ENCODE measurements around the gene XRRA1.
"Not testable (repeated sequence)": the region's sequence is repeated elsewhere in the genome, so short reads cannot be mapped to it uniquely, and the experiment has no call there.

The XRRA1 gene

DNA sequence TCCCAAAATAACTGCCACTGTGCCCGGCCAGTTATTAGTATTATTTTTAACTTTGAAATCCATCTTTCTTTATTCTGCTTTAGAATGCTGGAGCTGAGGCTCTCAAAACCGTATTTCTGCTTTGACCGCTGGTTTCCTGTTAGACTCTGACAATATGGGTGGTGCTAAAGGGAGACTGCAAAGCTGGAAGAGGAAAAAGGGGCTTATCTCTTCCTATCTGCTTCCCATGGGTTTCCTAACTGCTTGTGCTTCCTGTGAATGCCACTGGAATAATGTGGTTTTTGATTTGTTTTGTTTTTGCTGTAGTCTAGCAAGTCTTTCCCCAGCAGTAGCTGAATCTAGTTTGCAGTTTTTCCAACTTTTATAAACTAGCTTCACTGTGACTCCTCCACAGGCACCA is 43.6 kb downstream of the XRRA1 start:
- DNase-seq (ENCODE audit: low read depth in 3 of 3, low spot score in 1 of 3), result no peak

DNA sequence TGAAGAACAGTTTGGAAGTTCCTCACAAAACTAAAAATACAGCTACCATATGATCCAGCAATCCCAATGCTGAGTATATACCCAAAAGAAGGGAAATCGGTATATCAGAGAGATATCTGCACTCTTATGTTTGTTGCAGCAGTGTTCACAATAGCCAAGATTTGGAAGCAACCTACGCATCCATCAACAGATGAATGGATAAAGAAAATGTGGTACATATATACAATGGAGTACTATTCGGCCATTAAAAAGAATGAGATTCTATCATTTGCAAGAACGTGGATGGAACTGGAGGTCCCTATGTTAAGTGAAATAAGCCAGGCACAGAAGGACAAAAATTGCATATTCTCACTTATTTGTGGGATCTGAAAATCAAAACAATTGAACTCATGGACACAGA is 46.5 kb downstream of the XRRA1 start:
- DNase-seq (ENCODE audit: low read depth in 3 of 3, low spot score in 1 of 3), result no peak

DNA sequence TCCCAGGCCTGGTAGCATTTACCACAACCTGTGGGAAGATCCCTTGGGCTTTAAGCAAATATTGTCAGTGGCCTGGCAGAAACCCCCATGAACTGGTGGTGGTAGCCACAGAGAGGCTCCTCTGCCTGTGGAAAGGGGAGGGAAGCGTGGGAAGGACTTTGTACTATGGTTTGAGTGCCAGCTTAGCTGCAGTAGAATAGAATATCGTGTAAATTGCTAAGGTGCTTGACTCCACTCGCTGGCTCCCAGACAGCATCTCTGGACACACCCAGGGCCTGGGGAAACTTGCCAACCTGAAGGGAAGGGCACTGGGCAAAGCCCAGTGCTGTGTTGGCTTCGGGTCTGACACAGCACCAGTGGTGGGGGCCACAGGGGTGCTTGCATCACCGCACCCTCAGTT is 52.6 kb downstream of the XRRA1 start:
- no peak for DNase-seq (ENCODE audit: low read depth in 3 of 3, low spot score in 1 of 3)

GRCh38 chr11:74895340-74896116 is 53.4 kb downstream of the XRRA1 start:
- no peak for DNase-seq (ENCODE audit: low read depth in 3 of 3, low spot score in 1 of 3)

GRCh38 chr11:74893015-74893414 is 55.9 kb downstream of the XRRA1 start:
- DNase-seq (ENCODE audit: low read depth in 3 of 3, low spot score in 1 of 3), result not testable (repeated sequence)

DNA sequence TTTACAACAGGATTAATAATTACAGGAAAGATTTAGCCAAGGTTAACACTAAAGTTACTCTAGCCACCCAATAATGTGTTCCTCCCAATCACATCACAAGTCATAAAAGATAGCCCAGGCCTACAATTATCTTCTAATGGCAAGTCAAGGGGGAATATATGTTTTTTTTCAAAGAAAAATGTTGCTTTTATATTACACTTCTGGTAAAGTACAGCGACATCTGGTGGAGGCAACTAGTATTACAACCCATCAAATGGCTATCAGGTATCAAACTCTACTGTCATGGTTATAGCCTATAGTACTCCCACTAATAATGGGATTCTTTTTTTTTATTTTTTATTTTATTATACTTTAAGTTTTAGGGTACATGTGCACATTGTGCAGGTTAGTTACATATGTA is 71.8 kb downstream of the XRRA1 start:
- DNase-seq (ENCODE audit: low read depth in 3 of 3, low spot score in 1 of 3), result no peak

DNA sequence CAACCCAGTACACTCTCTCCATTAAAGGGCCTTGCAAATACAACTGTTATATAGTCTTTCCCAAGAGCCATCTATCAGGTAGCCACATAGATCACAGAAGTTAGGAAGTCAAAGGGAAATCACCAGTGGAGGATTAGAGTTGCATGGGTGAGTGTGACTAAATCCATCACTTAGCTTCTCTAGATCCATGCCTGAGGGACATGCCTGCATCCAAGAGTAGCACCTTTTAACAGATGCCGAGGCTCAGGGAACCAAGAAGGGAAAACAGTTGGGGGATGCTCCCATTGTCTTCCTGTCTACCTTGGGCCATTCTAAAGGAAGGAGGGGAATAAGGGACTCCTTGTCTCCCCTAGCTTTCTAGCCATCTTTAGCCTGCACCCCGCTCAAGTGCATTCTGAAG is 77.9 kb downstream of the XRRA1 start:
- DNase-seq (ENCODE audit: low read depth in 3 of 3, low spot score in 1 of 3), result no peak

GRCh38 chr11:74870485-74870884 is 78.4 kb downstream of the XRRA1 start:
- no peak for DNase-seq (ENCODE audit: low read depth in 3 of 3, low spot score in 1 of 3)

DNA sequence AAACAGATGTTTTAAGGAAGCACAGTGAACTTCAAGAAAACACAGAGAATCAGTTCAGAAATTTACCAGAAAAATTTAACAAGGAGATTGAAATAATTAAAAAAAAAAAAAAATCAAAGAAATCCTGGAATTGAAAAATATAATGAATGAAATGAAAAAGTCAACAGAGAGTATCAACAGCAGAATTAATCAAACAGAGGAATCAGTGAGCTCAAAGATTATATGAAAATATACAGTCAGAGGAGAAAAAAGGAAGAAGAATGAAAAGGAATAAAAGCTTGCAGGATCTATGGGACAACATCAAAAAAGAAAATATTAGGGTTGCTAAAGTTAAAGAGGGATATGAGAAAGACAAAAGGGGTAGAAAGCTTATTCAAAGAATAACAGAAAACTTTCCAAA is 82.3 kb downstream of the XRRA1 start:
- DNase-seq (ENCODE audit: low read depth in 3 of 3, low spot score in 1 of 3), result no peak

- no peak for DNase-seq (ENCODE audit: low read depth in 3 of 3, low spot score in 1 of 3)
Measured at GRCh38 chr11:74863410-74863809, 85.5 kb downstream of the XRRA1 start.

DNA sequence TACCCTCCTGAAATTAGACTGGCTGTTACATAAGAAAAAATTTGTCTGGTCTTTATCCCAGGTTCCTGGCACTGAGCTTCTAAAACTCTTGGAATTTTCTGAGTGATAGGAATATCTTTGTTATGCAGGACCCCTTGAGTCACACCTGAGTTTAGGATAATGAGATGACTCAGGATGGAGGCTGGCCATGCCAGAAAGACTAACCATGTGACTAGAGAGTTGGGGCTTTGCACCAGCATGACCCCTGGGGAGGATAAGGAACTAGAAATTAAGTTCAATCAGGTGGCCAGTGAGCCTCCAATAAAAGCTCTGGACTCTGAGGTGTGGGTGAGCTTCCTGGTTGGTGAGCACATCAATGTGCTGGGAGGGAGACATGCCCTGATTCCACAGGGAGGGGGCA is 88.1 kb downstream of the XRRA1 start:
- no peak for DNase-seq (ENCODE audit: low read depth in 3 of 3, low spot score in 1 of 3)

DNA sequence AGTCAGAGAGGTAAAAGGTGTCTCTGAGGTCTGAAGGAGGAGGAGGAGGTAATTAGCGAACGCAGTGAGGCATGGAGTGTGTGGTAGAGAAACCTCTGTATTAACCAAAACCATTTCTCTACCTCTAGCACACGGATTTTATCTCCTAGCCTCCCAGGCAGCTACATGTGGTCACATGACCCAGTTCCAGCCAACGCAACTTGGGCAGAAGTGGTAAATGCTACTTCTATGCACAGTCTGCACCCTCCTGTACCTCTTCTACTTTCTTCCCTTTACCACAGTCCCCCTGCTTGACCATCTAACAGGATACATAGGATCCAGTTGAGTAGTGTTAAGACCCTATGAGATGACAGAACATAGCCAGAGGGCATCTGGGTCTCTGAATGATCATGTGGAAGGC is 95.7 kb downstream of the XRRA1 start:
- DNase-seq (ENCODE audit: low read depth in 3 of 3, low spot score in 1 of 3), result no peak

DNA sequence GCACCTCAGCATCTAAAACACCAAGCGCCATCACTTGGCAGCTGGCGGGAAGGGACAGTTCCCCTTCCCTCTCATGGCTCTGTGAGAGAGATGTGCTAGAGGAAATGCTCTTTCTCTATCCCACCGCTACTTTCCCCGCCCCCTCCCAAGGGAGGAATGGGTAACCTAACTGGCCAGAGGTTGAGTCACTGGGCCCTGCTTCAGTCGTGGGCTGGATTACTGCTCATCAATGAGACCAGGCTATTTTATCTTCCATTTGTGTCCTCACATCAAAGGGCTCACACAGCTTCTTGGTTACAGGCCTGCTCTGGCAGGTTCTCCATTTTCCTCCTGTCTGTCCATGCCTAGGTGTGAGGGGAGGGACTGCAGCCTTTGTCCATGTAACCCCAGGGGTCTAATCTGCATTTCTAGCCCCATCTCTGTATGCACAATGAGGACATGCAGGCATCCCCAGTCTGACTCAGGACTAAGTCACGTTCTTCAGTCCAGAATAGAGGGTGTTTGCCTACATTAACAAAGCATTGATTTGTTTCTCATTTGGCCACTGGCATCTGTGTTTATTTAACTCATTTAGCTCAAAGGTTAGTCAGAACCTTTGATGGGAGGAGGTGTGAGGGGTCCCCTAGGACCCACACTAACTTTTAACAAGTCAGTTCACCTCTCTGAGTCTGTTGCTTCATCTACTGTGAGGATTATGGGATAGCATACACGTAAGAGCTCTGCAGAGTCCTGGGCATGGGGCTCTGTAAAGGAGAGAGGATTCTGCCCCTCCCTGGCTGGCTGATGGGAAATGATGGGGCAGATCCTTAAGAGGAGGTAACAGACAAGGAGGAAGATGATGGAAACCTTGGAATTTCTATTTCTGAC is 99.1 kb downstream of the XRRA1 start:
- no peak for DNase-seq (ENCODE audit: low read depth in 3 of 3, low spot score in 1 of 3)

DNA sequence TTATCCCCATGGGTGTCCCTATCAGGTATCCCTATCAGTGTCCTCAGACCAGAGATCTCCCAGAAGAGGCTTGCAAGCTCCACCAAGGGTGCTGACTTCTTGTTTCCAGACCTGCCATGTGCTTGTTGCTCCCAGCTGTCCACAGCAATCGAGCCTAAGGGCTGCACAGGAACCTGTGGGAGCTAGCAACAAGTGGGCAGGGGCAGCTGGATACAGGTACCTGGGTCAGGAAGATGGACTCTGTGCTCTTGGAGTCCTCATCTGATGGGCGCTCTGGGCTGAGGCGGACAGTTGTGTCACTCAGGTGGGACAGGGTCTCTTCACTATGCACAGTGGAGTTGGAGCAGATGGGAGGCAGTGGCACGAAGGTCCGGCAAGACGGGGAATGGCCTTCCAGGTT is 101.0 kb downstream of the XRRA1 start:
- no peak for DNase-seq (ENCODE audit: low read depth in 3 of 3, low spot score in 1 of 3)

GRCh38 chr11:74847395-74847794 is 101.5 kb downstream of the XRRA1 start:
- DNase-seq (ENCODE audit: low read depth in 3 of 3, low spot score in 1 of 3), result no peak

DNA sequence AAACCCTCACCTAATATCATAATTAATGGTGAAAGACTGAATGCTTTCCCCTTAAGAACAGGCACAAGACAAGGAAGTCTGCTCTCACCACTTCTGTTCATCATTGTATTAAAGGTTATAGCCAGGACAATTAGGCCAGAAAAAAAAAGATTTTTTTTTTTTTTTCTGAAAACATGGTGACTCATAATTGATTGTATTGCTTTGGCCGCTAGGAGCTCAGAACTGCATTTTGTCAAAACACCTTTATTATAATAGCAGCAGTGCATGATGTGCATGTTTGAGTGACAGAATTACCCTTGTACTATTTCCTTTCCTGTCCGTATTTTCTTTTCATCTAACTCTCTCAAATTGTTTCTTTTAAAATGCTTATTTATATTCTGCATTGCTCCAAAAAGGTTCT is 102.1 kb downstream of the XRRA1 start:
- DNase-seq (ENCODE audit: low read depth in 3 of 3, low spot score in 1 of 3), result no peak

DNA sequence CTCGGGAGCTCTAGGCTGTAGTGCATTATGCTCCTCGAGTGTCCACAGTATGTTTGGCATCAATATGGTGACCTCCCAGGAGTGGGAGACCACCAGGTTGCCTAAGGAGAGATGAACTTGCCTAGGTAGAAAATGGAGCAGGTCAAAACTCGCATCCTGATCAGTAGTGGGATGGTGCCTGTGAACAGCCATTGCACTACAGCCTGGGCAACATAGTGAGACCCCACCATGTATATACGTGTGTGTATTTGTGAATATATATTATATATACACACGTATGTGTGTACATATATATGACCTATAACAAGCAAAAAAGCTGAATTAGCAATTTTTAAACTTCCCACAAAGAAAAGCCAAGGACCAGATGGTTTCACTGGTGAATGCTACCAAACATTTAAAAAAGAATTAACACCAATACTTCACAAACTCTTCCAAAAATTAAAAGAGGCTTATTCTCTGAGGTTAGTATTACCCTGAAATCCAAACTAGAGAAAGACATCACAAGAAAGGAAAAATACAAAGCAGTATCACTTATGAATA is 102.8 kb downstream of the XRRA1 start:
- no peak for DNase-seq (ENCODE audit: low read depth in 3 of 3, low spot score in 1 of 3)

DNA sequence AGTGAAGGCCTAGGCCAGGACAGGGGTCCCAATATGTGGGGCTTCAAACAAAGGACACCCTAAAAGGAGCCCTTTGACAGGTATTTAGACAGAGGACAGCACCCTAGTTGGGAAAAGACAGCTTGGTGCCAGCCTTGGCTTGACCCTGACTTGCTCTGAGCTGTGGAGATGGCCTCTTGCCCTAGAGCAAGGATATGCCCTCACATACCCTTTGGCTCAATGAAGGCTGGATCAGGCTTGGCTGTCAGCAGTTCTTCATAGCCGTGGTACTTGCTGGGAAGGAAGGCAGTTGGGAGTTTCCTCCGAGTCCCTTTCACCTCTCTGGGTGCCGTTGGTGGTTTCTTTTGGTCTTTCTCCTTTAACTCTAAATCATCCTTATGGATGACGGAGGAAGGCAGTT is 104.0 kb downstream of the XRRA1 start:
- no peak for DNase-seq (ENCODE audit: low read depth in 3 of 3, low spot score in 1 of 3)

DNA sequence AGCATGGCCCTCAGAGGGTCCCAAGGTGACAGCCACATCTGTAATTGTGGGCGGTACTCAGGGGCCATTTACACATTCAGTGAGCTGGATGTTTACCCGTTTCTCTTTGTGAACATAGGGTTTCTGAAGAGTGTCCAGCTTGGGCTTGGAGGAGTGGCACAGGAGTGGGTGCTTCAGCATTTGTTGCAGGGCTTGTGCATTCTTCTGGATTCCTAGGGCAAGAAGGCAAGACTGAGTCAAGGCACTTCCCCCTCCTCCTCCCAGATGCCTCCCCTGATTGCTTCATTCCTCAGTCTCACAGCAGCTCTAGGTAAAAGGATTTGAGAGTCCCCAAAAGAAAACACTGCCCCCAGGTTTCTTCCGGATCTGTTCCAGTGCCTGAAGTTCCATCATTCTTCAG is 104.8 kb downstream of the XRRA1 start:
- DNase-seq (ENCODE audit: low read depth in 3 of 3, low spot score in 1 of 3), result no peak

DNA sequence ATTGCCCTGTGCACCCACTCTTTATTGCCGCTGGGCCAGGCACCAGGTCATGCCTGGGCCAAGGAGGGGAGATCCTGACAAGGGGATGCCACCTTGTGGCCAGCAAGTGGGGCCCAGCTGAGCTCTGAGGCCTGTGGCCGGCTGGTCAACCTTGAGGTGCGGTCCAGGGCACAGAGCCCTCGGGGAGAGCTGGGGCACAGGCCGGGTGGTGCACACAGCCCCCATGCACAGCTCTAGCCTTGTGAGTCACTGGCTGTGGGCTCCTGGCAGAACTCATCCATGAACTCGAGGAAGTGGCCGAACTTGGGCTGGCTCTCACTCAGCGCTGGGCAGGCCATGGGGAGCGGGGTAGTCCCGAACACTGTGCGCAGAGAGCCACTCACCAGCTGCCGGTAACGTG is 105.9 kb downstream of the XRRA1 start:
- DNase-seq (ENCODE audit: low read depth in 3 of 3, low spot score in 1 of 3), result no peak

GRCh38 chr11:74840486-74840885 is 108.4 kb downstream of the XRRA1 start:
- DNase-seq (ENCODE audit: low read depth in 3 of 3, low spot score in 1 of 3), result no peak

- no peak for DNase-seq (ENCODE audit: low read depth in 3 of 3, low spot score in 1 of 3)
Measured at GRCh38 chr11:74839971-74840370, 108.9 kb downstream of the XRRA1 start.

Data from stimulated activated CD4-positive, alpha-beta T cell treated with anti-CD3 and anti-CD28 coated beads, TNF-alpha, amount 100 ng/mL, for 1 hour (primary cell).